K562 (cell line): ENCODE measurements around the gene B4GALT4. TPM values are rescaled to one million over a fixed set of nuclear protein-coding genes. Genes with fewer than 3 reads are reported as not detected.

Source experiments
- ATF1 ChIP-seq, 2 experiments: fragments of 450-650 bp in 1 of 2; IDR thresholded peaks; 2 replicates each; pipeline ENCODE4 v1.6.1; 2016; ENCODE audit warnings: missing compliant biosample characterization in 1 of 2, missing genetic modification characterization in 1 of 2
- CHCHD3 ChIP-seq: fragments of 250-450 bp; sonication (Bioruptor Pico); IDR thresholded peaks from 2 replicates; pipeline ENCODE4 v2.1.2; 2022; ENCODE audit warnings: mild to moderate bottlenecking
- CXXC5 ChIP-seq: fragments of 250-450 bp; sonication (Bioruptor Pico); IDR thresholded peaks from 2 replicates; pipeline ENCODE4 v1.8.0; 2022; ENCODE audit warnings: inconsistent platforms, mild to moderate bottlenecking, moderate library complexity
- HBP1 ChIP-seq: fragments of 450-650 bp; formaldehyde crosslinking; IDR thresholded peaks from 2 replicates; pipeline ENCODE4 v1.4.0; 2022; ENCODE audit warnings: missing genetic modification characterization
- HEY1 ChIP-seq: fragments of 250-450 bp; sonication (Bioruptor Pico); IDR thresholded peaks from 2 replicates; pipeline ENCODE4 v1.5.0; 2020; ENCODE audit warnings: mild to moderate bottlenecking, moderate library complexity, borderline replicate concordance
- MNT ChIP-seq, 2 experiments: fragments of 450-650 bp; conservative IDR thresholded peaks; 2 replicates each; pipeline ENCODE4 v1.6.1; 2017; ENCODE audit warnings: mild to moderate bottlenecking in 2 of 2, moderate library complexity in 2 of 2
- NBN ChIP-seq: fragments of 450-650 bp; IDR thresholded peaks from 2 replicates; pipeline ENCODE4 v1.6.1; 2016; ENCODE audit warnings: low read depth, mild to moderate bottlenecking
- NRF1 ChIP-seq, 2 experiments: fragments of 450-650 bp; IDR thresholded peaks in 1 of 2; conservative IDR thresholded peaks in 1 of 2; 2 replicates each; pipeline ENCODE4 v1.6.1; 2014; ENCODE audit warnings: mild to moderate bottlenecking in 2 of 2
- PHF21A ChIP-seq: fragments of 450-650 bp; IDR thresholded peaks from 2 replicates; pipeline ENCODE4 v1.6.1; 2017; ENCODE audit warnings: low read depth, borderline replicate concordance
- RB1 ChIP-seq: fragments of 450-650 bp; IDR thresholded peaks from 2 replicates; pipeline ENCODE4 v1.6.1; 2017; ENCODE audit warnings: low read depth, mild to moderate bottlenecking
- RBBP5 ChIP-seq: fragments of 200-600 bp; sonication (generic); IDR thresholded peaks from 2 replicates; pipeline ENCODE4 v1.6.1; 2012; ENCODE audit warnings: borderline replicate concordance, mild to moderate bottlenecking, low read length, control low read depth, inconsistent platforms; ENCODE audit not compliant: insufficient read depth, poor library complexity, severe bottlenecking
- SAP30 ChIP-seq: fragments of 200-600 bp; sonication (generic); IDR thresholded peaks from 2 replicates; pipeline ENCODE4 v1.6.1; 2012; ENCODE audit warnings: borderline replicate concordance, low read depth, mild to moderate bottlenecking, moderate library complexity, low read length, control low read depth, inconsistent platforms; ENCODE audit not compliant: insufficient read depth, poor library complexity, severe bottlenecking
- TAF1 ChIP-seq: IDR thresholded peaks from 2 replicates; pipeline ENCODE4 v1.6.1; 2011; ENCODE audit warnings: mild to moderate bottlenecking, low read length, moderate library complexity; ENCODE audit not compliant: insufficient read depth, control insufficient read depth, severe bottlenecking; ENCODE audit errors: extremely low read depth
- ZNF146 ChIP-seq: IDR thresholded peaks from one replicate; pipeline ENCODE4 v1.6.1; 2018; ENCODE audit warnings: missing compliant biosample characterization; ENCODE audit not compliant: unreplicated experiment
- ZNF41 ChIP-seq: fragments of 250-450 bp; sonication (Bioruptor Pico); conservative IDR thresholded peaks from 2 replicates; pipeline ENCODE4 v1.4.0; 2020; ENCODE audit warnings: mild to moderate bottlenecking
- ZNF445 ChIP-seq: fragments of 250-450 bp; sonication (Bioruptor Pico); IDR thresholded peaks from 2 replicates; pipeline ENCODE4 v1.4.0; 2020; ENCODE audit warnings: low read depth, mild to moderate bottlenecking, moderate library complexity
- polyA plus RNA-seq, 8 experiments: library from polyadenylated mRNA; depleted of rRNA in 4 of 8; stranded (reverse) in 5 of 8; unstranded in 3 of 8; fragments of >200 nt; fragmentation: Nextera tagmentation in 2 of 8; fragmentation: Illumina TruSeq in 1 of 8; extraction: Ambion mirVana in 2 of 8; extraction: Trizol in 1 of 8; gene quantifications; 2 replicates each; pipeline versions ENCODE4 v1.2.1 to v1.2.3, GENCODE V29; 2011 to 2014; ENCODE audit warnings: inconsistent platforms in 1 of 8, missing spikeins in 1 of 8
- total RNA-seq, 7 experiments: library from RNA; depleted of rRNA in 6 of 7; stranded (reverse); fragments of >200 nt in 6 of 7; fragmentation: Illumina TruSeq in 2 of 7; extraction: Trizol in 2 of 7; gene quantifications; 2 replicates each; pipeline versions ENCODE4 v1.2.1 to v1.2.3, GENCODE V29; 2011 to 2021; ENCODE audit warnings: low replicate concordance in 1 of 7
- TF ChIP-seq, protein P1 (sequence below), 2 experiments: IDR thresholded peaks; 2 replicates each; pipeline ENCODE4 v1.6.1; 2012; ENCODE audit warnings: improper control_type of control experiment in 2 of 2, low read depth in 2 of 2, low read length in 2 of 2, borderline replicate concordance in 1 of 2
- TF ChIP-seq, protein P2 (sequence below): sonication (generic); formaldehyde crosslinking; IDR thresholded peaks from 2 replicates; pipeline ENCODE4 v1.8.0; 2022; ENCODE audit warnings: mild to moderate bottlenecking, missing genetic modification reagents, borderline replicate concordance

B4GALT4 gene
- total and polyA plus RNA-seq, 9 of the 15 experiments (the other 6 are each of a cell fraction or from before 2014, with no cell fraction given), result 8.2 to 17.8 (median 12.2) TPM

- TF ChIP-seq RB1, result peak; percentile 58; the same call in 1 of the 2 replicates
- no peak for TF ChIP-seq PHF21A
- no peak for TF ChIP-seq ZNF445
- no peak for TF ChIP-seq NBN
- TF ChIP-seq, protein P1, sequence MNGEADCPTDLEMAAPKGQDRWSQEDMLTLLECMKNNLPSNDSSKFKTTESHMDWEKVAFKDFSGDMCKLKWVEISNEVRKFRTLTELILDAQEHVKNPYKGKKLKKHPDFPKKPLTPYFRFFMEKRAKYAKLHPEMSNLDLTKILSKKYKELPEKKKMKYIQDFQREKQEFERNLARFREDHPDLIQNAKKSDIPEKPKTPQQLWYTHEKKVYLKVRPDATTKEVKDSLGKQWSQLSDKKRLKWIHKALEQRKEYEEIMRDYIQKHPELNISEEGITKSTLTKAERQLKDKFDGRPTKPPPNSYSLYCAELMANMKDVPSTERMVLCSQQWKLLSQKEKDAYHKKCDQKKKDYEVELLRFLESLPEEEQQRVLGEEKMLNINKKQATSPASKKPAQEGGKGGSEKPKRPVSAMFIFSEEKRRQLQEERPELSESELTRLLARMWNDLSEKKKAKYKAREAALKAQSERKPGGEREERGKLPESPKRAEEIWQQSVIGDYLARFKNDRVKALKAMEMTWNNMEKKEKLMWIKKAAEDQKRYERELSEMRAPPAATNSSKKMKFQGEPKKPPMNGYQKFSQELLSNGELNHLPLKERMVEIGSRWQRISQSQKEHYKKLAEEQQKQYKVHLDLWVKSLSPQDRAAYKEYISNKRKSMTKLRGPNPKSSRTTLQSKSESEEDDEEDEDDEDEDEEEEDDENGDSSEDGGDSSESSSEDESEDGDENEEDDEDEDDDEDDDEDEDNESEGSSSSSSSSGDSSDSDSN (IDR thresholded peaks at IDR 0.05; ENCODE audit: borderline replicate concordance in 1 of 2, low read depth in 2 of 2, low read length in 2 of 2), result peak; percentile 81 to 92; a peak in 3 of 4 replicates
- no peak for TF ChIP-seq HBP1 (CRISPR knock-in tag)
- TF ChIP-seq, protein P2, sequence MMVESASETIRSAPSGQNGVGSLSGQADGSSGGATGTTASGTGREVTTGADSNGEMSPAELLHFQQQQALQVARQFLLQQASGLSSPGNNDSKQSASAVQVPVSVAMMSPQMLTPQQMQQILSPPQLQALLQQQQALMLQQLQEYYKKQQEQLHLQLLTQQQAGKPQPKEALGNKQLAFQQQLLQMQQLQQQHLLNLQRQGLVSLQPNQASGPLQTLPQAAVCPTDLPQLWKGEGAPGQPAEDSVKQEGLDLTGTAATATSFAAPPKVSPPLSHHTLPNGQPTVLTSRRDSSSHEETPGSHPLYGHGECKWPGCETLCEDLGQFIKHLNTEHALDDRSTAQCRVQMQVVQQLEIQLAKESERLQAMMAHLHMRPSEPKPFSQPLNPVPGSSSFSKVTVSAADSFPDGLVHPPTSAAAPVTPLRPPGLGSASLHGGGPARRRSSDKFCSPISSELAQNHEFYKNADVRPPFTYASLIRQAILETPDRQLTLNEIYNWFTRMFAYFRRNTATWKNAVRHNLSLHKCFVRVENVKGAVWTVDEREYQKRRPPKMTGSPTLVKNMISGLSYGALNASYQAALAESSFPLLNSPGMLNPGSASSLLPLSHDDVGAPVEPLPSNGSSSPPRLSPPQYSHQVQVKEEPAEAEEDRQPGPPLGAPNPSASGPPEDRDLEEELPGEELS (CRISPR knock-in tag), result peak; percentile 34; the same call in 1 of the 2 replicates
- TF ChIP-seq ATF1 (CRISPR knock-in tag; IDR thresholded peaks at IDR 0.05), result no peak
- TF ChIP-seq ATF1 (tag; IDR thresholded peaks at IDR 0.05), result peak; percentile 54
- TF ChIP-seq CXXC5, result peak; percentile 69
- peak; percentile 73 for TF ChIP-seq TAF1
- peak; percentile 25 for TF ChIP-seq SAP30
- no peak for TF ChIP-seq HEY1 (CRISPR knock-in tag)
- peak; percentile 48 for TF ChIP-seq RBBP5
- no peak for TF ChIP-seq ZNF146
- peak; percentile 29 to 39; a peak in 3 of 4 replicates for TF ChIP-seq NRF1 (conservative IDR thresholded peaks at IDR 0.05 in 1 of 2, IDR thresholded peaks at IDR 0.05 in 1 of 2)
- TF ChIP-seq CHCHD3 (CRISPR knock-in tag), result no peak
- no peak for TF ChIP-seq ZNF41 (CRISPR knock-in tag)
- TF ChIP-seq MNT (conservative IDR thresholded peaks at IDR 0.05), result peak; percentile 35 to 51; a peak in 1 of 4 replicates
Observed at GRCh38 chr3:119240591-119241434, at the start of gene B4GALT4 (continued).
